HEK293T (cell line): ENCODE data around the gene SLC41A3.
"Not testable (repeated sequence)": the region's sequence is repeated elsewhere in the genome, so short reads cannot be mapped to it uniquely, and the experiment has no call there.

Source experiments
- CTCF ChIA-PET: fragments of 350-600 bp; formaldehyde crosslinking; extraction: SDS; loops from one replicate; lab custom pipeline; 2021; ENCODE audit warnings: antibody characterized with exemption, inconsistent platforms; lab: Yijun Ruan, JAX
- POLR2A ChIA-PET: fragments of 350-600 bp; formaldehyde crosslinking; extraction: SDS; loops from one replicate; lab custom pipeline; 2020; ENCODE audit warnings: antibody characterized with exemption, inconsistent platforms; lab: Yijun Ruan, JAX
- DNase-seq: peaks from one replicate; pipeline ENCODE4 v3.0.0; 2012; ENCODE audit warnings: mixed read lengths; ENCODE audit errors: extremely low spot score
- ARNT ChIP-seq: fragments of 450-650 bp; IDR thresholded peaks from 2 replicates; pipeline ENCODE4 v1.6.1; 2017; ENCODE audit warnings: mild to moderate bottlenecking
- BHLHE40 ChIP-seq: fragments of 450-650 bp; IDR thresholded peaks from 2 replicates; pipeline ENCODE4 v1.6.1; 2016; ENCODE audit warnings: mild to moderate bottlenecking, moderate library complexity, borderline replicate concordance
- CTBP1 ChIP-seq: fragments of 450-650 bp; IDR thresholded peaks from 2 replicates; pipeline ENCODE4 v1.6.1; 2016; ENCODE audit warnings: borderline replicate concordance
- ELF4 ChIP-seq: fragments of 450-650 bp; IDR thresholded peaks from 2 replicates; pipeline ENCODE4 v1.6.1; 2017; ENCODE audit warnings: antibody characterized with exemption
- FOXA1 ChIP-seq: fragments of 450-650 bp; IDR thresholded peaks from 2 replicates; pipeline ENCODE4 v1.6.1; 2016; ENCODE audit warnings: mild to moderate bottlenecking
- FOXK2 ChIP-seq: fragments of 450-650 bp; IDR thresholded peaks from 2 replicates; pipeline ENCODE4 v1.6.1; 2016; ENCODE audit warnings: mild to moderate bottlenecking
- FOXM1 ChIP-seq: fragments of 450-650 bp; IDR thresholded peaks from 2 replicates; pipeline ENCODE4 v1.6.1; 2017; ENCODE audit warnings: mild to moderate bottlenecking, borderline replicate concordance
- HDGF ChIP-seq: fragments of 450-650 bp; IDR thresholded peaks from 2 replicates; pipeline ENCODE4 v1.6.1; 2017; ENCODE audit warnings: antibody characterized with exemption, borderline replicate concordance
- L3MBTL2 ChIP-seq: fragments of 450-650 bp; conservative IDR thresholded peaks from 2 replicates; pipeline ENCODE4 v1.6.1; 2016; ENCODE audit warnings: mild to moderate bottlenecking
- LEF1 ChIP-seq: fragments of 450-650 bp; IDR thresholded peaks from 2 replicates; pipeline ENCODE4 v1.6.1; 2017; ENCODE audit warnings: mild to moderate bottlenecking, borderline replicate concordance
- NFRKB ChIP-seq: fragments of 450-650 bp; IDR thresholded peaks from 2 replicates; pipeline ENCODE4 v1.6.1; 2016; ENCODE audit warnings: mild to moderate bottlenecking, moderate library complexity
- PKNOX1 ChIP-seq: fragments of 450-650 bp; IDR thresholded peaks from 2 replicates; pipeline ENCODE4 v1.6.1; 2016
- SP1 ChIP-seq: fragments of 450-650 bp; IDR thresholded peaks from 2 replicates; pipeline ENCODE4 v1.6.1; 2017
- SUZ12 ChIP-seq: fragments of 450-650 bp; IDR thresholded peaks from 2 replicates; pipeline ENCODE4 v1.6.1; 2016; ENCODE audit warnings: mild to moderate bottlenecking
- TARDBP ChIP-seq: fragments of 450-650 bp; IDR thresholded peaks from 2 replicates; pipeline ENCODE4 v1.6.1; 2016
- ZNF384 ChIP-seq: fragments of 450-650 bp; IDR thresholded peaks from 2 replicates; pipeline ENCODE4 v1.6.1; 2016

Gene SLC41A3

DNA sequence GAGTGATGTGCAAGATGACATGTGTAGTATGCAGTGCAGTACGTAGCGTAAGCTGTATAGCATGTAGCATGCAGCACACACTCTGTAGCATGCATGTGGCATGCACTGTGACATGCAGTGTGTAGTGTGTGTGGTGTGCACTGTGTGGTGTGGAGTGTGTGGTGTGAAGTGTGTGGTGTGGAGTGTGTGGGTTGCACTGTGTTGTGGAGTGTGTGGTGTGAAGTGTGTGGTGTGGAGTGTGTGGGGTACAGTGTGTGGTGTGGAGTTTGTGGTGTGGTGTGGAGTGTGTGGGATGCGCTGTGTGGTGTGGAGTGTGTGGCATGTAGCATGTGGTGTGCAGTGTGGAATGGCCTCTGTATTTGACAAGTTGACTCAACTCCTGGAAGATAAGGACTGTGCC lies 75.7 kb downstream of the SLC41A3 start:
- ChIA-PET CTCF (no interaction called here), POLR2A (no interaction called here)
- no peak for DNase-seq
- no peak for TF ChIP-seq L3MBTL2
- TF ChIP-seq LEF1: no peak
- TF ChIP-seq FOXA1: no peak
- TF ChIP-seq HDGF: no peak
- TF ChIP-seq ELF4: no peak
- TF ChIP-seq FOXK2: no peak
- no peak for TF ChIP-seq PKNOX1
- TF ChIP-seq SP1: no peak
- TF ChIP-seq SUZ12: no peak
- no peak for TF ChIP-seq CTBP1

DNA sequence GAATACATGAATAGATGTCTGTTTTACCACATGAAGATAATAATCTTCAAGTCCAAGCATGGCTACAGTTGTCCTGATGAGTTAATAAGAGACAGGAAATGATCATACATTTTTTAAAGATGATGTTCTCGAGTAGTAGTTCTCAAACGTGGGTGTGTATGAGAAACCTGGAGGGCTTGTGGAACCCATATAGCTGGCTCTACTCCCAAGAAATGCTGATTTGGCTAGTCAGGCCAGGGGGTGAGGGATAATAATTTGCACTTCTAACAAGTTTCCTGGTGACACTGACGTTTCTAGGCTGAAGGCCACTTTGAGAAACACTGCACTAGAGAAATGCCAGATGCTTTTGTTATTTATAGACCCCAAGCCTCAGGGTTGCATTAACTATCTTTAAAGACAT lies 78.0 kb downstream of the SLC41A3 start:
- TF ChIP-seq ARNT (no peak), TARDBP (no peak), SP1 (no peak), NFRKB (no peak), BHLHE40 (no peak), FOXK2 (no peak), L3MBTL2 (no peak), CTBP1 (no peak), FOXA1 (no peak), HDGF (no peak), FOXM1 (no peak), ZNF384 (no peak), PKNOX1 (no peak), ELF4 (no peak), LEF1 (no peak)
- no peak for DNase-seq
- POLR2A ChIA-PET: no interaction called here
- CTCF ChIA-PET: no interaction called here

GRCh38 chr3:126004692-126005091 lies 79.2 kb downstream of the SLC41A3 start:
- POLR2A ChIA-PET: no interaction called here

GRCh38 chr3:126004217-126004616 lies 79.7 kb downstream of the SLC41A3 start:
- POLR2A ChIA-PET: no interaction called here

More at GRCh38 chr3:126004692-126005091, 79.2 kb downstream of the SLC41A3 start:
- CTCF ChIA-PET: no interaction called here
- TF ChIP-seq FOXM1 (no peak), CTBP1 (no peak), ELF4 (no peak), L3MBTL2 (no peak), FOXK2 (no peak), BHLHE40 (no peak), NFRKB (no peak), SUZ12 (no peak), ZNF384 (no peak), FOXA1 (no peak), PKNOX1 (no peak), ARNT (no peak), HDGF (no peak), TARDBP (no peak), LEF1 (no peak), SP1 (no peak)
- no peak for DNase-seq

DNA sequence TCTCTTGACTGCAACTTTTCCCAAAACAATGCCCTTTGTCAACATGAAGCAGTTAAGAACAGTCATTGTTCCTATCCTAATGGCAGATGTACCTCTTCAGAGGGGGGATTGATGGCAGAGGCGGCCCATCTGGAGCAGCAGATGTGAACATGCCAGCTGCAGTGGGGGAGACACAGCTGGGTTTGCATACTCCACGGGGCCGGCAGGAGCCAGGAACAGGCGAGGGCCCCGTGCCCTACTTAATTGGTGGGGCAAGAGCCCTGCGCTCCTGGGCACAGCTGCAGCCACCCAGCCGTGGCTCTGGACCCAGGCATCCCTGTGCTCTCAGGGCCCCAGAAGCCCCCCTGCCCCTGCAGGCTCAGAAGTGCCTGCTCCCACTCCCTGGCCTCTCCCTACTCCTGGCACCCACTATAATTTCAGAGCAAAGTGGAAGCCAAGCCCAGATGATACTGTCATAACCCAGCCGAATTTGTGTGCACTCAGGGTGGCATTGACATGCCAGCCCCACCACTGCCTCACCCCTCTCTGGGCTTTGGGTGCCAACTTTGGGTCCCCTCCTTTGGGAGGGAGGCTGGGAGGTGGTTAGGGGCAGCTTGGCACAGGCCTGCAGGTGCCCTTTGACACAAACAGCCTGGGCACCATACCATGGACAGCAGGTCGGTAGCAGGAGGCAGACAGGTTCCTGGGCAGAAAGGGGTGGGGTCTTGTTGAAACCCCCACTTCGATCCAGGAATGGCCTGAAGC lies 80.3 kb downstream of the SLC41A3 start:
- ChIA-PET CTCF (no interaction called here), POLR2A (no interaction called here)
- no peak for TF ChIP-seq L3MBTL2
- DNase-seq: no peak

More at GRCh38 chr3:126004217-126004616, 79.7 kb downstream of the SLC41A3 start:
- TF ChIP-seq PKNOX1: no peak
- TF ChIP-seq CTBP1: no peak
- TF ChIP-seq SP1: no peak
- DNase-seq: no peak
- CTCF ChIA-PET: no interaction called here

GRCh38 chr3:126002189-126002588 lies 81.7 kb downstream of the SLC41A3 start:
- TF ChIP-seq ZNF384 (no peak), NFRKB (no peak), L3MBTL2 (no peak), SUZ12 (no peak)
- POLR2A ChIA-PET: no interaction called here
- no peak for DNase-seq
- CTCF ChIA-PET: no interaction called here

DNA sequence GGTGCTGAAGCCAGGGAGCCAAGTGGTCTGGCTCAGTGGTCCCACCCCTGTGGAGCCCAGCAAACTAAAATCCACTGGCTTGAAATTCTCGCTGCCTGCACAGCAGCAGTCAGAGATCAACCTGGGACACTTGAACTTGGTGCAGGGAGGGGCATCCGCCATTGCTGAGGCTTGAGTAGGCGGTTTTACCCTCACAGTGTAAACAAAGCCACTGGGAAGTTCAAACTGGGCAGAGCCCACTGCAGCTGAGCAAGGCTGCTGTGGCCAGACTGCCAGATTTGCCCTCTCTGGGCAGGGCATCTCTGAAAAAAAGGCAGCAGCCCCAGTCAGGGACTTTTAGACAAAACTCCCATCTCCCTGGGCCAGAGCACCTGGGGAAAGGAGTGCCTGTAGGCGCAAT lies 87.2 kb downstream of the SLC41A3 start:
- POLR2A ChIA-PET, CTCF ChIA-PET: not testable (repeated sequence)

More for the DNA sequence above, 87.2 kb downstream of the SLC41A3 start:
- not testable (repeated sequence) for DNase-seq
